Stimulated activated naive CD8-positive, alpha-beta T cell treated with anti-CD3 and anti-CD28 coated beads, Interleukin-15, Interleukin-2, amounts not matched to agents 100 U/mL and 50 U/mL, for 24 hours (primary cell): ENCODE results near the gene PALD1.
"Not testable (repeated sequence)": the region's sequence is repeated elsewhere in the genome, so short reads cannot be mapped to it uniquely, and the experiment has no call there.

Source experiments
- ATAC-seq: fragments of 150-1000 bp; cut with Tn5 transposase; one replicate; pipeline ENCODE4 v1.10.0; 2021
- DNase-seq: peaks from one replicate; pipeline ENCODE4 v3.0.0; 2021

Gene PALD1

GRCh38 chr10:70571636-70572439 lies 93.3 kb downstream of the PALD1 start:
- DNase-seq: no peak

GRCh38 chr10:70573599-70574506 lies 95.3 kb downstream of the PALD1 start:
- no peak for DNase-seq
- ATAC-seq: no peak

More at GRCh38 chr10:70571636-70572439, 93.3 kb downstream of the PALD1 start:
- ATAC-seq: no peak

- ATAC-seq (no peak), DNase-seq (no peak)
Observed at GRCh38 chr10:70575486-70575873, 96.9 kb downstream of the PALD1 start.

- ATAC-seq: no peak
- DNase-seq: peak; percentile 51
Observed at GRCh38 chr10:70575874-70576802, 97.6 kb downstream of the PALD1 start.

GRCh38 chr10:70576803-70577517 lies 98.4 kb downstream of the PALD1 start:
- DNase-seq (no peak), ATAC-seq (no peak)

GRCh38 chr10:70578371-70578947 lies 99.9 kb downstream of the PALD1 start:
- peak; percentile 84 for ATAC-seq
- peak; percentile 78 for DNase-seq

GRCh38 chr10:70579234-70580002 lies 100.9 kb downstream of the PALD1 start:
- no peak for DNase-seq
- peak; percentile 42 for ATAC-seq

- not testable (repeated sequence) for ATAC-seq, DNase-seq
Observed at GRCh38 chr10:70581176-70581575, 102.6 kb downstream of the PALD1 start.

- no peak for DNase-seq
- ATAC-seq: no peak
Observed at GRCh38 chr10:70582793-70583668, 104.5 kb downstream of the PALD1 start.

GRCh38 chr10:70583669-70584037 lies 105.1 kb downstream of the PALD1 start:
- ATAC-seq: no peak
- DNase-seq: no peak

- DNase-seq (no peak), ATAC-seq (no peak)
Observed at GRCh38 chr10:70584366-70584765, 105.8 kb downstream of the PALD1 start.

GRCh38 chr10:70584909-70585544 lies 106.5 kb downstream of the PALD1 start:
- ATAC-seq (peak; percentile 46), DNase-seq (no peak)

GRCh38 chr10:70585578-70586169 lies 107.1 kb downstream of the PALD1 start:
- DNase-seq (peak; percentile 61), ATAC-seq (peak; percentile 57)

GRCh38 chr10:70586348-70586930 lies 107.9 kb downstream of the PALD1 start:
- no peak for DNase-seq
- no peak for ATAC-seq

- DNase-seq (no peak), ATAC-seq (peak; percentile 73)
Observed at GRCh38 chr10:70587045-70587658, 108.6 kb downstream of the PALD1 start.

- peak; percentile 24 for DNase-seq
- no peak for ATAC-seq
Observed at GRCh38 chr10:70588255-70588654, 109.7 kb downstream of the PALD1 start.

- peak; percentile 5 for DNase-seq
- no peak for ATAC-seq
Observed at GRCh38 chr10:70588859-70589570, 110.4 kb downstream of the PALD1 start.
